NB4 (cell line): ENCODE data around the gene TEAD1.

Experiments
- DNase-seq: peaks from one replicate; pipeline ENCODE4 v3.0.0; 2010; ENCODE audit warnings: low read depth
- H3K4me3 ChIP-seq: one replicate; pipeline ENCODE4 v1.5.1; 2011; ENCODE audit warnings: mild to moderate bottlenecking, low read depth, low read length, moderate library complexity
- CTCF ChIP-seq: IDR thresholded peaks from one replicate; pipeline ENCODE4 v1.5.1; 2012; ENCODE audit warnings: low read depth, low read length
- MAX ChIP-seq: IDR thresholded peaks from 2 replicates; pipeline ENCODE4 v1.6.1; 2011; ENCODE audit warnings: low read depth, low read length
- MYC ChIP-seq: IDR thresholded peaks from 2 replicates; pipeline ENCODE4 v1.6.1; 2011; ENCODE audit warnings: low read depth, low read length
- POLR2A ChIP-seq: IDR thresholded peaks from 2 replicates; pipeline ENCODE4 v1.6.1; 2011; ENCODE audit warnings: mild to moderate bottlenecking; ENCODE audit not compliant: insufficient read length; ENCODE audit errors: extremely low read depth

The TEAD1 gene

GRCh38 chr11:12815129-12815480 lies 140.9 kb downstream of the TEAD1 start:
- no peak for TF ChIP-seq MYC
- no peak for TF ChIP-seq MAX
- TF ChIP-seq CTCF: no peak
- no peak for TF ChIP-seq POLR2A
- no peak overlapping the region for H3K4me3 ChIP-seq
- DNase-seq: no peak

- DNase-seq: no peak
- H3K4me3 ChIP-seq: no peak overlapping the region
- TF ChIP-seq MAX: no peak
- TF ChIP-seq MYC: no peak
- TF ChIP-seq POLR2A: no peak
- TF ChIP-seq CTCF: no peak
Observed at GRCh38 chr11:12815931-12816494, 141.8 kb downstream of the TEAD1 start.

- no peak for DNase-seq
- TF ChIP-seq MAX (no peak), CTCF (no peak), POLR2A (no peak), MYC (no peak)
- H3K4me3 ChIP-seq: no peak overlapping the region
Observed at GRCh38 chr11:12817681-12818332, 143.6 kb downstream of the TEAD1 start.

GRCh38 chr11:12818333-12819015 lies 144.3 kb downstream of the TEAD1 start:
- H3K4me3 ChIP-seq: no peak overlapping the region
- DNase-seq: no peak
- no peak for TF ChIP-seq MAX
- no peak for TF ChIP-seq POLR2A
- no peak for TF ChIP-seq CTCF
- no peak for TF ChIP-seq MYC

GRCh38 chr11:12822392-12823022 lies 148.3 kb downstream of the TEAD1 start:
- DNase-seq: no peak
- TF ChIP-seq CTCF (no peak), POLR2A (no peak), MYC (no peak), MAX (no peak)
- H3K4me3 ChIP-seq: no peak overlapping the region
